Left hindlimb (tissue), 1 donor: ENCODE results near the gene GNB2.
"Not testable (repeated sequence)": the region's sequence is repeated elsewhere in the genome, so short reads cannot be mapped to it uniquely, and the experiment has no call there.

Source experiments
- DNase-seq: peaks from one replicate; pipeline ENCODE4 v3.0.0-alpha.2; 2018

GNB2 gene

DNA sequence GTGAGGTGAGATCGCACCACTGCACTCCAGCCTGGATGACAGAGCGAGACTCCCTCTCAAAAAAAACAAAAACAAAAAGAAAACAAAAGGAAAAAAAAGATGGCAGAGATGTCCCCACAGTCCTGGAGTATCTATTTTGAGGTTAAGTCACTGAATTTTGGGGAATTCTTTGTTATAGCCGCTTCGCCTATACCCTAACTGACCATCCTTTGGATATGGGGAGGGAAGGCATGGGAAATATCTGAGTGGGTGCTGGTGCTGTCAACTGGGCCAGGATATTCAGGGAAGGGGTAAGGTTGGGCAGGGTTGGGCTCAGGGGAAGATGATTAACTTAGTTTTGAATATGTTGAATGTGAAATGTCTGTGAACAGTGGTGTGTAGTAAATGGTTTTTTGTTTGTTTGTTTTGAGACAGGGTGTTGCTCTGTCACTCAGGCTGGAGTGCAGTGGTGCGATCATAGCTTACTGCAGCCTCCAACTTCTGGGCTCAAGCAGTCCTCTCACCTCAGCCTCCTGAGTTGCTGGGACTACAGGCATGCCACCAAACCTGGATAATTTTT lies 8.3 kb upstream of the GNB2 start:
- DNase-seq: no peak

DNA sequence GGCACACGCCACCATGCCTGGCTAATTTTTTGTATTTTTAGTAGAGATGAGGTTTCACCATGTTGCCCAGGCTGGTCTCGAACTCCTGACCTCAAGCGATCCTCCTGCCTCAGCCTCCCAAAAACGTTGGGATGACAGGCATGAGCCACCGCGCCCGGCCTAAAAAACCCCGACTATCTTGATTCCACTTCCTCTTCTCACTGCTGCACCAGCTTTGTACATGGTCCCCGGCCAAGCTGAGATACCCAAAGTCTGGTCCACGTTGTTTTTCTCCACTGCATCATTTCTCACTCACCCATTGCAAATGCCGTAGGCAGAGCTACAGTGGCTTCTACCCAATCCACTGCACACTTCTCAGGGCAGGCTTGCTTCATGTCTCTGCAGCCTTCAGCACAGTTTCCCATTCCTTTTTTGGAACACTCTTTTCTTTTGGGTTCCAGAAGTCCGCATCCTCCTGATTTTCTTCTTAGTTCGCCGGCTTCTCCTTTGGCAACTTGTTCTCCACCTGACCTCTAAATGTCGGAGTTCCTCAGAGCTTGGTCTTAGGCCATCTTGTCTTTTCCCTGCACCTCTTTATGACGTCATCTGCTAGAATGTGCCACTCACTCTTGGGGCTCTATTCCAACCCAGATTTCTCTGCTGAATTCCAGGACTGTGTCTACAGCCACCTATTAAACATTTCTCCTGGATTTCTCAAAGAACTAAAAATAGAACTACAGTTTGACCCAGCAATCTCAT lies 6.0 kb upstream of the GNB2 start:
- no peak for DNase-seq

GRCh38 chr7:100668069-100668449 lies 5.5 kb upstream of the GNB2 start:
- no peak for DNase-seq

GRCh38 chr7:100669106-100669505 lies 4.4 kb upstream of the GNB2 start:
- DNase-seq: not testable (repeated sequence)

DNA sequence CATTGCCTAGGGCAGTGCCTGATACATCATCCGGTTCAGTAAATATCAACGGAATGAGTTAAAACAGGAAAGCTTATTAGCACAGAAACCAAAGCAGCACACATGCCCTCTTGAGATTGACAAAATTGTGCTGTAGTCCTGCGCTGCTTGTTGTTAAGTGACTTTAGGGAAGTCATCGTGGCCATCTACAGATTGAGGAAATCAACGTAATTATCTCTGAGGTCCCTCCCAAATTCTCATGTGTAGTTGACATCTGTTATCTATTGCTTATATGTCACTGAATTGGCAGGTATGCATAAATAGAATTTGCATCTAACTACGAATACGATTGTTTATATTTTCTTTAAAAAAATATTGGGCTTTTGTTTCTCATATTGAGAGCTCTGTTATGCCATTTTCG lies 3.5 kb upstream of the GNB2 start:
- no peak for DNase-seq

GRCh38 chr7:100671353-100672327 lies 1.9 kb upstream of the GNB2 start:
- no peak for DNase-seq

- DNase-seq: peak; percentile 76
Measured at GRCh38 chr7:100673942-100674410, 436 bp downstream of the GNB2 start.

GRCh38 chr7:100674411-100675104 lies 1.0 kb downstream of the GNB2 start:
- no peak for DNase-seq

- DNase-seq: no peak
Measured at GRCh38 chr7:100675105-100675451, 1.5 kb downstream of the GNB2 start.

GRCh38 chr7:100675581-100676350 lies 2.2 kb downstream of the GNB2 start:
- peak; percentile 83 for DNase-seq

DNA sequence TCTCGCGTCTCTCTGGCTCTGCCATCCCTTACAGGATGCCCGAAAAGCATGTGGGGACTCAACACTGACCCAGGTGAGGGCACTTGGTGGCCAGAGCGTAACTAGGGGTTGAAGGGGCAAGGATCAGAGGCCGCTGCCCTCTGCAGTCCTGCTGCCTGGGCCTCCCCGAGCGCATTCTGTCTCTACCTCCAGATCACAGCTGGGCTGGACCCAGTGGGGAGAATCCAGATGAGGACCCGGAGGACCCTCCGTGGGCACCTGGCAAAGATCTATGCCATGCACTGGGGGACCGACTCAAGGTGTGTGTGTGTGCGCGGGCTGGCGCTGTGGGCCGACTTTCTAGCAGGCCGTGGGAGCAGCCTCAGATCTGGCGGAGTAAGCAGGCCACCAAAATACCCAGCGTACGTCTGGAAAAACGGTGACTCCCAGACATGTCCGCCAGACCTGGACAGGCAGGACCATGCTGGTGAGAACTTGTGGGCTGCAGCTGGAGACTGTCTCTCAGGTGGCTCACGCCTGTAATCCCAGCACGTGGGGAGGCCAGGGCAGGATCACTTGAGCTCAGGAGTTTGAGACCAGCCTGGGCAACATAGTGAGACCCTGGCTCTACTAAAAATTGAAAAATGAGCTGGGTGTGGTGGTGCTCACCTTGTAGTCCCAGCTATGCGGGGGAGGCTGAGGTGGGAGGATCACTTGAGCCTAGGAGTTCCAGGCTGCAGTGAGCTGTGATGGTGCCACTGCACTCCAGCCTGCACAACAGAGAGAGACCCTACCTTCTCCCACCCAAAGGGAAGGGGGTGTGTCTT lies 3.2 kb downstream of the GNB2 start:
- no peak for DNase-seq

DNA sequence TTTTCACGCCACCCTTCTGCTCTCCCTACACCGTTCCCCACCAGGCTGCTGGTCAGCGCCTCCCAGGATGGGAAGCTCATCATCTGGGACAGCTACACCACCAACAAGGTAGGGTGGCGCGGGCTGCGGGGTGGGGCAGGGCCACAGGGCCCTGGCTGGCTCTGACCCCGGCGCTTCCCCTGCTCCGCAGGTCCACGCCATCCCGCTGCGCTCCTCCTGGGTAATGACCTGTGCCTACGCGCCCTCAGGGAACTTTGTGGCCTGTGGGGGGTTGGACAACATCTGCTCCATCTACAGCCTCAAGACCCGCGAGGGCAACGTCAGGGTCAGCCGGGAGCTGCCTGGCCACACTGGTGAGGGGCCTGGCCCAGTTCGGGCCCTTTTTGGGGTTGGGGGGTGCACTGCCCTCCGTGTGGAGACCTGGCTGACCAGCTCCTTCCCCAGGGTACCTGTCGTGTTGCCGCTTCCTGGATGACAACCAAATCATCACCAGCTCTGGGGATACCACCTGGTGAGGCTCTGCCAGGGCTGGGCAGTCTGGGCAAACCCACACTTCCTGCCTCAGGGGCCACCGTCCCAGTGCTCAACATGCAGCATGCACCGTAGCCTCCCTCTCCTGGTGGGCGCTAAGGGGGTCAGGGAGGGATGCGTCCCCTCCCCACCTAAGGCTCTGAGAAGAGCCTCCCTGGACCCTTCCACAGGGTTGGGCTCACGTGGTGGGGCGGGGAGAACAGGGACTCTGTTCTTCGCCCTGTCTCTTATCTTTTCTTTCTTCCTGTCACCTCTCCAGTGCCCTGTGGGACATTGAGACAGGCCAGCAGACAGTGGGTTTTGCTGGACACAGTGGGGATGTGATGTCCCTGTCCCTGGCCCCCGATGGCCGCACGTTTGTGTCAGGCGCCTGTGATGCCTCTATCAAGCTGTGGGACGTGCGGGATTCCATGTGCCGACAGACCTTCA lies 4.0 kb downstream of the GNB2 start:
- no peak for DNase-seq

DNA sequence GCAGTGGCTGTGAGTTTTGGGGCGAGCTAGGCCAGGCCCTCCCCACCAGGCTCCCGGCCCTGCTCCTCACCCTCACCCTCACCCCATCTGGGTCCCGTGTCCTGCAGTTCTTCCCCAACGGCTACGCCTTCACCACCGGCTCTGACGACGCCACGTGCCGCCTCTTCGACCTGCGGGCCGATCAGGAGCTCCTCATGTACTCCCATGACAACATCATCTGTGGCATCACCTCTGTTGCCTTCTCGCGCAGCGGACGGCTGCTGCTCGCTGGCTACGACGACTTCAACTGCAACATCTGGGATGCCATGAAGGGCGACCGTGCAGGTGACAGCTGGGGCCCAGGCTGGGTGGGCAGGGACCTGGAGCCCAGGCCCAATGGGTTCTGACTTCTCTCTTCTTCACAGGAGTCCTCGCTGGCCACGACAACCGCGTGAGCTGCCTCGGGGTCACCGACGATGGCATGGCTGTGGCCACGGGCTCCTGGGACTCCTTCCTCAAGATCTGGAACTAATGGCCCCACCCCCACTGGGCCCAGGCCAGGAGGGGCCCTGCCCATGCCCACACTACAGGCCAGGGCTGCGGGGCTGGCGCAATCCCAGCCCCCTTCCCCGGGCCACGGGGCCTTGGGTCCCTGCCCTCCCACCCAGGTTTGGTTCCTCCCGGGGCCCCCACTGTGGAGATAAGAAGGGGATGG lies 4.9 kb downstream of the GNB2 start:
- no peak for DNase-seq

GRCh38 chr7:100679129-100679926 lies 5.8 kb downstream of the GNB2 start:
- no peak for DNase-seq

DNA sequence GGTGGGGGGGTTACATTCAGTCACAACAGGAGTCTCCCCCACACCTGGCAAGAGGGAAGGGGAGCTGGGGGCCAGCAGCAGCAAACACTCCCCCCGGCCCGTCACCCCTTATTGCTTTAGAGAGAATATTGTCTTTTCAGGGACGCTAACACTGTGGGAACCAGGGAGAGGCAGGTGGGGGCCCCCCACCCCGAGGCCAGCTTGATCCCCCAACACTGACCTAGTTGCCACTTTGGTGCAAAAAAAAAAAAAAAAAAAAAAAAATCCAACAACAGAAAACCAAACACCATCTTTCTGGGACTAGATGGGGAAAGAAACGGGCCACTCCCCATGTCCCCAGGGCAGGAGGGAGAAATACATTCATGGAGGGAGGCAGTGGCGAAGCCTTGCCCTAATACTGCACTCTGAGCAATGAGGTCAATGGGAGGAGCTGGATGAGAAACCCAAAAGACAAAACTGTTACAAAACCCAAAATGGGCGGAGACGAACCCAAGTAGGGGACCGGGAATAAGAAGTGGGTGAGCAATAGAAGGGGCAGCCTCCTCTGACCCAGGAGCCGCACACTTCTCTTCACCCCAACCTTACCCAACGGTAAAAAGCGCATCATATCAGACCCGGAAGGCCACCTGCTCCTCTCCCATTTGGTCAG lies 6.5 kb downstream of the GNB2 start:
- DNase-seq: no peak

GRCh38 chr7:100680576-100681271 lies 7.2 kb downstream of the GNB2 start:
- no peak for DNase-seq

GRCh38 chr7:100681491-100682227 lies 8.1 kb downstream of the GNB2 start:
- no peak for DNase-seq
